Endodermal cell (in vitro differentiated cells): ENCODE results near the gene PRKAG2. TPM values are rescaled to one million over a fixed set of nuclear protein-coding genes. Genes with fewer than 3 reads are reported as not detected.
A peak's percentile ranks its signal among the peaks of the same experiment; 100 is the strongest.

Experiments
- DNase-seq: peaks from one replicate; pipeline ENCODE4 v3.0.0-alpha.2; 2017
- H3K27ac ChIP-seq: 2 replicates; pipeline ENCODE4 v1.5.1; 2013; ENCODE audit warnings: mild to moderate bottlenecking, low read depth, low read length, moderate library complexity
- H3K27me3 ChIP-seq: 2 replicates; pipeline ENCODE4 v1.6.1; 2013; ENCODE audit warnings: mild to moderate bottlenecking, low read length, moderate library complexity; ENCODE audit not compliant: insufficient read depth, control insufficient read depth, poor library complexity, severe bottlenecking
- H3K36me3 ChIP-seq: 2 replicates; pipeline ENCODE4 v1.7.0; 2013; ENCODE audit warnings: mild to moderate bottlenecking, low read length, moderate library complexity; ENCODE audit not compliant: control insufficient read depth, insufficient read depth
- H3K4me1 ChIP-seq: one replicate; pipeline ENCODE4 v1.7.0; 2013; ENCODE audit warnings: low read length; ENCODE audit not compliant: control insufficient read depth, insufficient read depth
- H3K4me3 ChIP-seq: 2 replicates; pipeline ENCODE4 v1.5.1; 2013; ENCODE audit warnings: mild to moderate bottlenecking, low read length, moderate library complexity
- H3K9ac ChIP-seq: 2 replicates; pipeline ENCODE4 v1.6.1; 2013; ENCODE audit warnings: mild to moderate bottlenecking, low read length, moderate library complexity; ENCODE audit not compliant: poor library complexity, severe bottlenecking; ENCODE audit errors: extremely low read depth
- H3K9me3 ChIP-seq: 2 replicates; pipeline ENCODE4 v1.6.1; 2013; ENCODE audit warnings: mild to moderate bottlenecking, low read length, moderate library complexity; ENCODE audit not compliant: control insufficient read depth
- H3K27ac Mint-ChIP-seq: 2 replicates; pipeline ENCODE4 v1.8.0; 2020; ENCODE audit warnings: mixed read lengths
- H3K27me3 Mint-ChIP-seq: 2 replicates; pipeline ENCODE4 v1.8.0; 2021; ENCODE audit warnings: mild to moderate bottlenecking, mixed read lengths; ENCODE audit not compliant: insufficient read depth
- H3K36me3 Mint-ChIP-seq: 2 replicates; pipeline ENCODE4 v1.8.0; 2020; ENCODE audit warnings: low read depth, mixed read lengths
- H3K4me1 Mint-ChIP-seq: 2 replicates; pipeline ENCODE4 v1.8.0; 2020; ENCODE audit warnings: mixed read lengths
- H3K4me3 Mint-ChIP-seq: 2 replicates; pipeline ENCODE4 v1.8.0; 2020; ENCODE audit warnings: mild to moderate bottlenecking, moderate library complexity, mixed read lengths
- H3K9me3 Mint-ChIP-seq: 2 replicates; pipeline ENCODE4 v1.8.0; 2020; ENCODE audit warnings: mild to moderate bottlenecking, mixed read lengths
- CTCF ChIP-seq: fragments of 200-600 bp; sonication (generic); conservative IDR thresholded peaks from 2 replicates; pipeline ENCODE4 v1.5.0; 2021; ENCODE audit warnings: antibody characterized with exemption, mild to moderate bottlenecking
- WGBS, 2 experiments: methylation state at CpG; one replicate each; pipeline versions ENCODE4 v1.1.5 to v1.1.7; 2013; ENCODE audit warnings: missing lambda C conversion rate in 2 of 2, mixed read lengths in 1 of 2; ENCODE audit not compliant: insufficient coverage in 1 of 2, insufficient read length in 1 of 2; 5-methylcytosine and 5-hydroxymethylcytosine counted together
- total RNA-seq, 2 donors: library from RNA; stranded (reverse); fragmentation: NEBNext Ultra II Directional in 1 of 2; extraction: Animal tissue kit (Norgen Biotek cat#: 25700) in 1 of 2; gene quantifications; 2 replicates in 1 of 2; 3 replicates in 1 of 2; pipeline ENCODE4 v1.2.1, GENCODE V29; 2021

PRKAG2 gene
- total RNA-seq, 2 donors from 2014 or later: 17.2 to 20.7 TPM

DNA sequence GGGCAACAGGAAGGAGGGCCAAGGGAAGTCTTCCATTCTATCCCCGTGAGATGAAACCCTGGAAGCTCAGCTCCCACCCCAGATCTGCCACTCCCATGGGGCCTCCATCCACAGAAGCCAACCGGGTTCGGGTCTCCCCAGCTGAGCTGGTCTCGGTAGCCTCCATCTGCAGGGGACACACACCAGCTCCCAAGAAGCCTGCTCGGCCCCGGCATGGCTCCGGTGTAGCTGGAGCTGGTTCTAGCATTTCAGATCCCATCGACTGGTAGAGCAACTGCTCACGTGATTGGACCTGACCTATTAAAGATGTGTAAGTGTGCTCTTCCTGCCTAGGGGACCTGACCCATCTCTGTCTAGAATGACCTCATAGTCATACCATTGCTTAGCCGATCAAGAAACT is 138.0 kb downstream of the PRKAG2 start:
- Mint-ChIP-seq H3K4me3 (no peak overlapping the region), H3K9me3 (peaks cover 25% of the 10 kb centered on the region), H3K27ac (no peak overlapping the region), H3K4me1 (peaks cover 12% of the 10 kb centered on the region), H3K36me3 (peaks cover 3% of the 10 kb centered on the region), H3K27me3 (peaks cover 1% of the 10 kb centered on the region)
- Histone ChIP-seq H3K27ac (no peak overlapping the region), H3K27me3 (no peaks in the 10 kb centered on the region), H3K4me1 (no peaks in the 10 kb centered on the region), H3K9ac (no peak overlapping the region), H3K4me3 (no peak overlapping the region), H3K9me3 (peaks cover 14% of the 10 kb centered on the region), H3K36me3 (no peaks in the 10 kb centered on the region)
- DNase-seq: no peak
- WGBS, 2 experiments: 92 to 95% methylated on average over 8 to 10 of the region's 10 CpGs
- TF ChIP-seq CTCF: no peak

DNA sequence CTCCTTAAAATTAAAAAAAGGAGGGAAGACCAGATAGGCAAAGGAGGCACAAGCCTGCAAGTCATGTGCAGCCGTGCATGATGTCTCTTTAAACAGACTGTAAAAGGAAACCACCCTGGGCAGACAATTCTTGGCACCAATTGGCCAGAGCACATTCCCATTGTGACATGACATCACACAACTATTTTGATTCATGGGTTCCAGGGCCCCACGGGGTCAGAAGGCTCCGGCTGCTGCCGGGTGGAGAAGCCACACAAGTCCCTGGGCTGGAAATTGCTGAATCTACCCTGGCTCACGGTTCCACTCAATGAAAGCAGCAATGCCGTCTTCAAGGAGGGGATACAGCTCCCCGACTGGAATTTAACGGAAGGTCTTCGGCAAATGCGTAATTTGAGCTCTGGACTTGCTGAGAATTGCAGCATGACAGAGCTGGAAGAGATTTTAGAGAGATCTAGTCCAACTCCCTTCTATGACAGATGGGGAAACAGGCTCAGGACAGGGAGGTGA is 140.5 kb downstream of the PRKAG2 start:
- H3K9ac ChIP-seq: no peak overlapping the region
- H3K4me1 ChIP-seq: no peaks in the 10 kb centered on the region
- H3K4me1 Mint-ChIP-seq: peaks cover 14% of the 10 kb centered on the region
- WGBS, 2 experiments: 27 to 70% methylated on average over 4 to 10 of the region's 10 CpGs
- H3K4me3 Mint-ChIP-seq: no peak overlapping the region
- peak overlapping the region; percentile 39 for H3K27ac Mint-ChIP-seq
- no peak overlapping the region for H3K4me3 ChIP-seq
- TF ChIP-seq CTCF: no peak
- H3K27me3 ChIP-seq: no peaks in the 10 kb centered on the region
- no peak for DNase-seq
- peaks cover 3% of the 10 kb centered on the region for H3K36me3 Mint-ChIP-seq
- peak overlapping the region; percentile 15 for H3K27ac ChIP-seq
- no peaks in the 10 kb centered on the region for H3K36me3 ChIP-seq
- H3K9me3 ChIP-seq: peaks cover 14% of the 10 kb centered on the region
- peaks cover 1% of the 10 kb centered on the region for H3K27me3 Mint-ChIP-seq
- H3K9me3 Mint-ChIP-seq: peaks cover 25% of the 10 kb centered on the region

DNA sequence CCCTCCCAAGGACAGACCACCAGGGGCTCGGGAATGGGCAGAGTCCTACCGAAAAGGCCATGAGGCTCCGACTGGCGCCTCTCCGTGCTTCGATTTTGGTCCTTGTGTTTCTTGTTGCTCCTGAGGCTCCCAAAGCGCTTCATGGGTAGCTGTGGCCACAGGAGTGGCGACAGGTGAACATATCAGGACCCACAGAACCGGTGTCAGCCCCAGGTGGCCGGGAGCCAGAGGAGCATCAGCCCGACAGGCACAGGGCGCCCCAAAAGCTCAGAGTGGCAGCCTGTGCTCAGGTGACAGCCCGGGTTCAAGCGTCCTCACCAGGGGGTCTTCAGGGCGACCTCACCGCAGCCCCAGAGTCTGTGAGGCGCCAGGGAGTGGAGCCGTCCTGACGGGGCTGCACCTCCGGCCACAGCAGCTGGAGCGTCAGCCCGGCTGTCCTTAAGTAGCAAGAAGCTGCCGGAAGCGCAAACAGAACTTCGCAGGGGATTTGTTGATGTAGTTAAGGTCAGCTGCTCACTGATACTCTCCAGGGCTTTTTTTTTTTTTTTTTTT is 141.0 kb downstream of the PRKAG2 start:
- Mint-ChIP-seq H3K27ac (no peak overlapping the region), H3K4me3 (no peak overlapping the region), H3K27me3 (peaks cover 1% of the 10 kb centered on the region), H3K4me1 (peaks cover 19% of the 10 kb centered on the region), H3K36me3 (peaks cover 3% of the 10 kb centered on the region), H3K9me3 (peaks cover 25% of the 10 kb centered on the region)
- Histone ChIP-seq H3K4me3 (no peak overlapping the region), H3K27me3 (no peaks in the 10 kb centered on the region), H3K9ac (no peak overlapping the region), H3K27ac (peak overlapping the region; percentile 15), H3K9me3 (peaks cover 14% of the 10 kb centered on the region), H3K36me3 (no peaks in the 10 kb centered on the region), H3K4me1 (peaks cover 4% of the 10 kb centered on the region)
- no peak for TF ChIP-seq CTCF
- WGBS, 2 experiments: 64 to 75% methylated on average over 21 to 25 of the region's 25 CpGs
- DNase-seq: no peak
